HepG2 (cell line): ENCODE results near the gene LBX2. TPM values are rescaled to one million over a fixed set of nuclear protein-coding genes. Genes with fewer than 3 reads are reported as not detected.

Experiments
- CBX1 ChIP-seq: IDR thresholded peaks from one replicate; pipeline ENCODE4 v1.6.1; 2016; ENCODE audit warnings: antibody characterized with exemption, low read depth
- FOXC1 ChIP-seq: sonication (generic); formaldehyde crosslinking; IDR thresholded peaks from 2 replicates; pipeline ENCODE4 v1.8.0; 2022; ENCODE audit warnings: mild to moderate bottlenecking, missing genetic modification reagents, borderline replicate concordance
- HMGA1 ChIP-seq: sonication (generic); formaldehyde crosslinking; conservative IDR thresholded peaks from 2 replicates; pipeline ENCODE4 v1.4.0; 2020; ENCODE audit warnings: missing genetic modification reagents
- MED8 ChIP-seq: sonication (generic); formaldehyde crosslinking; IDR thresholded peaks from 2 replicates; pipeline ENCODE4 v1.8.1; 2023; ENCODE audit warnings: mild to moderate bottlenecking, missing genetic modification reagents; ENCODE audit not compliant: insufficient replicate concordance
- PATZ1 ChIP-seq: sonication (generic); formaldehyde crosslinking; IDR thresholded peaks from 2 replicates; pipeline ENCODE4 v1.4.0; 2020; ENCODE audit warnings: missing genetic modification reagents
- PAWR ChIP-seq: sonication (generic); formaldehyde crosslinking; IDR thresholded peaks from 2 replicates; pipeline ENCODE4 v1.4.0; 2020; ENCODE audit warnings: missing genetic modification reagents, mild to moderate bottlenecking, borderline replicate concordance
- POLR2G ChIP-seq: fragments of 200-400 bp; formaldehyde crosslinking; IDR thresholded peaks from 2 replicates; pipeline ENCODE4 v1.6.1; 2018; ENCODE audit warnings: mild to moderate bottlenecking, low read depth, low read length, moderate library complexity
- RAD21 ChIP-seq: fragments of 450-650 bp; formaldehyde crosslinking; IDR thresholded peaks from 2 replicates; pipeline ENCODE4 v1.5.0; 2020; ENCODE audit warnings: mild to moderate bottlenecking
- TBX2 ChIP-seq: sonication (generic); formaldehyde crosslinking; IDR thresholded peaks from 2 replicates; pipeline ENCODE4 v1.5.0; 2020; ENCODE audit warnings: missing genetic modification reagents, mild to moderate bottlenecking, borderline replicate concordance
- TERF1 ChIP-seq: sonication (generic); formaldehyde crosslinking; IDR thresholded peaks from 2 replicates; pipeline ENCODE4 v1.8.0; 2022; ENCODE audit warnings: mild to moderate bottlenecking, missing genetic modification reagents, moderate library complexity
- ZBTB44 ChIP-seq: sonication (generic); formaldehyde crosslinking; IDR thresholded peaks from 2 replicates; pipeline ENCODE4 v1.4.0; 2020; ENCODE audit warnings: missing genetic modification reagents
- ZGPAT ChIP-seq: IDR thresholded peaks from 2 replicates; pipeline ENCODE4 v1.6.1; 2016; ENCODE audit warnings: mild to moderate bottlenecking
- ZNF232 ChIP-seq: sonication (generic); formaldehyde crosslinking; IDR thresholded peaks from 2 replicates; pipeline ENCODE4 v1.4.0; 2020; ENCODE audit warnings: missing genetic modification reagents, borderline replicate concordance
- ZNF234 ChIP-seq: sonication (generic); formaldehyde crosslinking; conservative IDR thresholded peaks from 2 replicates; pipeline ENCODE4 v1.5.1; 2020; ENCODE audit warnings: mild to moderate bottlenecking, missing genetic modification reagents
- ZNF280D ChIP-seq: sonication (generic); formaldehyde crosslinking; IDR thresholded peaks from 2 replicates; pipeline ENCODE4 v1.5.1; 2020; ENCODE audit warnings: mild to moderate bottlenecking, missing genetic modification reagents
- ZNF362 ChIP-seq: sonication (generic); formaldehyde crosslinking; IDR thresholded peaks from 2 replicates; pipeline ENCODE4 v1.4.0; 2020; ENCODE audit warnings: missing genetic modification reagents, mild to moderate bottlenecking, borderline replicate concordance
- ZNF776 ChIP-seq: sonication (generic); formaldehyde crosslinking; IDR thresholded peaks from 2 replicates; pipeline ENCODE4 v1.4.0; 2020; ENCODE audit warnings: mild to moderate bottlenecking, missing genetic modification reagents
- polyA plus RNA-seq, 8 experiments: library from polyadenylated mRNA; depleted of rRNA in 3 of 8; stranded (reverse) in 7 of 8; unstranded in 1 of 8; fragments of >200 nt; fragmentation: Illumina TruSeq in 4 of 8; extraction: Trizol in 4 of 8; gene quantifications; 2 replicates each; pipeline versions ENCODE4 v1.2.1 to v1.2.3, GENCODE V29; 2011 to 2016; ENCODE audit warnings: low read depth in 4 of 8, missing spikeins in 1 of 8, mixed read lengths in 1 of 8; ENCODE audit not compliant: insufficient read depth in 1 of 8
- total RNA-seq, 5 experiments: library from RNA; depleted of rRNA; stranded (reverse); fragments of >200 nt; fragmentation: Illumina TruSeq; extraction: Trizol; gene quantifications; 2 replicates each; pipeline ENCODE4 v1.2.3, GENCODE V29; 2016; ENCODE audit warnings: low read depth in 1 of 5

LBX2 gene
- total and polyA plus RNA-seq, 2 of the 13 experiments (the other 11 are each of a cell fraction or from before 2014, with no cell fraction given) = 6.4 to 8.1 TPM

GRCh38 chr2:74499267-74499939 lies at the start of gene LBX2 (continued):
- TF ChIP-seq ZGPAT (CRISPR knock-in tag) (peak; percentile 24; the same call in 1 of the 2 replicates), ZNF234 (CRISPR knock-in tag) (no peak), MED8 (CRISPR knock-in tag) (no peak), RAD21 (CRISPR knock-in tag) (no peak), POLR2G (0 out of 2 replicates have a peak, but pooled peaks have one; percentile 47), FOXC1 (CRISPR knock-in tag) (peak; percentile 4; the same call in 1 of the 2 replicates), PAWR (CRISPR knock-in tag) (no peak), CBX1 (no peak), TERF1 (CRISPR knock-in tag) (no peak), ZNF232 (CRISPR knock-in tag) (no peak), ZNF280D (CRISPR knock-in tag) (0 out of 2 replicates have a peak, but pooled peaks have one; percentile 47), HMGA1 (CRISPR knock-in tag) (no peak), PATZ1 (CRISPR knock-in tag) (peak; percentile 84), TBX2 (CRISPR knock-in tag) (peak; percentile 61; the same call in 1 of the 2 replicates), ZNF362 (CRISPR knock-in tag) (no peak), ZBTB44 (no peak), ZNF776 (CRISPR knock-in tag) (0 out of 2 replicates have a peak, but pooled peaks have one; percentile 48)
